ENCODE data around the gene HID1.
"Not testable (repeated sequence)": the region's sequence is repeated elsewhere in the genome, so short reads cannot be mapped to it uniquely, and the experiment has no call there.

DNA sequence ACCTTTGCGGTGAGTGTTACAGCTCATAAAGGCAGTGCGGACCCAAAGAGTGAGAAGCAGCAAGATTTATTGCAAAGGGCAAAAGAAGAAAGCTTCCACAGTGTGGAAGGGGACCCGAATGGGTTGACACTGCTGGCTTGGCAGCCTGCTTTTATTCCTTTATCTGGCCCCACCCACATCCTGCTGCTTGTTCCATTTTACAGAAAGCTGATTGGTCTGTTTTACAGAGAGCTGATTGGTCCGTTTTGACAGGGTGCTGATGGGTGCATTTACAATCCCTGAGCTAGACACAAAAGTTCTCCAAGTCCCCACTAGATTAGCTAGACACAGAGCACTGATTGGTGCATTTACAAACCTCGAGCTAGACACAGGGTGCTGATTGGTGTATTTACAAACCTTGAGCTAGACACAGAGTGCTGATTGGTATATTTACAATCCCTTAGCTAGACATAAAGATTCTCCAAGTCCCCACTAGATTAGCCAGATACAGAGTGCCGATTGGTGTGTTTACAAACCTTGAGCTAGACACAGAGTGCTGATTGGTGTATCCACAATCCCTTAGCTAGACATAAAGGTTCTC, 66.3 kb downstream of the HID1 start:
- TF ChIP-seq, protein P1, sequence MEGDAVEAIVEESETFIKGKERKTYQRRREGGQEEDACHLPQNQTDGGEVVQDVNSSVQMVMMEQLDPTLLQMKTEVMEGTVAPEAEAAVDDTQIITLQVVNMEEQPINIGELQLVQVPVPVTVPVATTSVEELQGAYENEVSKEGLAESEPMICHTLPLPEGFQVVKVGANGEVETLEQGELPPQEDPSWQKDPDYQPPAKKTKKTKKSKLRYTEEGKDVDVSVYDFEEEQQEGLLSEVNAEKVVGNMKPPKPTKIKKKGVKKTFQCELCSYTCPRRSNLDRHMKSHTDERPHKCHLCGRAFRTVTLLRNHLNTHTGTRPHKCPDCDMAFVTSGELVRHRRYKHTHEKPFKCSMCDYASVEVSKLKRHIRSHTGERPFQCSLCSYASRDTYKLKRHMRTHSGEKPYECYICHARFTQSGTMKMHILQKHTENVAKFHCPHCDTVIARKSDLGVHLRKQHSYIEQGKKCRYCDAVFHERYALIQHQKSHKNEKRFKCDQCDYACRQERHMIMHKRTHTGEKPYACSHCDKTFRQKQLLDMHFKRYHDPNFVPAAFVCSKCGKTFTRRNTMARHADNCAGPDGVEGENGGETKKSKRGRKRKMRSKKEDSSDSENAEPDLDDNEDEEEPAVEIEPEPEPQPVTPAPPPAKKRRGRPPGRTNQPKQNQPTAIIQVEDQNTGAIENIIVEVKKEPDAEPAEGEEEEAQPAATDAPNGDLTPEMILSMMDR (IDR thresholded peaks at IDR 0.05): not testable (repeated sequence)
- not testable (repeated sequence) for TF ChIP-seq EZH2 (IDR thresholded peaks at IDR 0.05; ENCODE audit: borderline replicate concordance, insufficient read depth, low read depth, low read length, poor library complexity, severe bottlenecking)

All from B cell (primary cell).